GDM1 (cell line): ENCODE results near the gene IGFBP2.

Experiments
- DNase-seq: peaks from one replicate; lab custom pipeline; 2025; lab: John Stamatoyannopoulos, UW

Gene IGFBP2

DNA sequence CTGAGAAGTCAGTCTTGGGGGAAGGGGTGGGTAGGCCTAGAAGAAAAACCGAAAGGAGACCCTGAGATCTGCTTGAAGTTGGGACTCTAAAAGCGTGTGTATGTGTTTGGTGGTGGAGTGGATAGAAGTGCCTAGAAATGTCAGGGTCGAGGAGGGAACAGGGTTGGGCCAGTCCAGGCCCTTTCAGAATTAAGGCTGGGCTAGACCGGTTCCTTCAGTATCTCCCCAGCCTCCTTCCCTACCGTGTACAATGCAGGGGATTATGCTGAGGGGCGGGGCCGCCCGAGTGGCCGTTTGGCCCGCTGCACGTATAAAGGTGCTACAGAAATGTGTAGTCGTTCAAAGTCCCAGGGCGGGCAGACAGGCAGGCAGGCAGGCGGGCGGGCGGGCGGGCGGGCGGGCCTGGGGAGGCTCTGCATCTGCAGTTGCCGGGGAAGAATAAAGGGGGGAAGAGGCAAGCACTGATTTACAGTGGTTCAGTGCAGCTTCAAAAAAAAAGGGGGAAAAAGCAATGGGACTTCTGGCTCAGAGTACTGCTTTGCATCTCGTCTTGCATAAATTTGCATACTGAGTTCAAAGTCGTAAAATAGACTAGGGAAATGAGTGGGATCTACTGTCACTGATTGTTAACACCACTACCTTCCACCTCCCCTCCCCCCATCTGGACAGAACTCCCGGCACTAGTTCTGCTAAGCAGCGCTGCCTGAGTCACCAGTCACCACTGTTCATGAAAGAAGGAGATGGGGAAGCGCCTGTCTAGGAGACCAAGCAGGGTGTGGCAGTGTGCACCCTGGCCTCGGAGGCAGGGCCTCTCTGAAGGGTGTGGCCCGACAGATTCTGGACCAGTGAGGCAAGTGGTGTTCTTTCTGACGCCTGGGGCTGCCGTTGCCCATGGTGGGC, 3.6 kb downstream of the IGFBP2 start:
- no peak for DNase-seq

DNA sequence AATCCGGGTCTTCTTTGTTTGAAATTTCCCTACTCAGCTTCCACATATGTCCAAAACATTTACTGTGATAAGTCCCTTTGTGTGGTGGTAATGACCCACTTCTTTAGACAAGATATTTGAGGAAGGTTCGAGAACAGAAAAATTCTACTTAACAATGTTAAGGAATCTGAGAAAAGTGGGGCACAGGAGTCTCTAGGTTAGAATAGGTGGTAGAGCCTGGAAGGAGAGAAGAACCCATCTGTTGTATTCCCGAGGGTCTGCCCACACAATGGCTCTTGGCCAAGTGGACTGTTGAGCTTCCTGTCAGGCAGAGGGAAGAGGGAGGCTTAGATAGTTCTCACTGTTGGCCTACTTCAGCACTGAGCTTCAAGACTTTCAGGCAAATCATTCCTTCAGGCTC, 4.3 kb downstream of the IGFBP2 start:
- DNase-seq = no peak

DNA sequence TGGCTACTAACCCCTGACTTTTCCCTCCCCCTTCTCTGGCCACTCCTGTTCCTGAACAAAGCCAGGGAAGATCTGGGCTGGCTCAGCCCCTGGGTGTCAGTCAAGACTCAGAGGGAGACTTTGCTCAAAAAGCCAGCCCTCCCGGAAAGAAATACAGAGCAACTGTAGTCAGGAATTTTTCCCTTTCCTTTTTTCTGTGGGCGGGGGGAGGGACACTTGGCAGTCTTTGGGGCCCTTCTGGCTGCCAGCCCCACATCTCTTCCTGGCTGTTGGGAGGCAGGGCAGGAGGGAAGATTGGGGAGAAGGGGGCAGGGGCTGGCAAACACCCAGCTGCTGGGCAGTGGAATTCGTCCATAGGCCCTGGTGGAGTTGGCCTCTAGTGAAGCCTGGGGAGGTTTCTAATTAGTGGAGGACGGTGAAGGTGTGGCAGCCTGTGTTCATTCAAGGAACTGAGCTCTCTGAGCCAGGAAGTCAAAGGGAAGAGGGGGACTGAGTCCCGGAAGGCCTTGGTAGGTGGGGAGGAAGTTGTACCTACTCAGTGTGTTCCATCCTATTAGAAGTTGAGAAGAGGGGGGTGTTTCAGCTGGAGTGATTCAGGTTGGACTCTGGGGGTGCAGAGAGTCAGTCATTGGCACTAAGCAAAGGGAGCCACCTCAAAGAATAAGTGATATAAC, 10.9 kb downstream of the IGFBP2 start:
- DNase-seq = no peak

DNA sequence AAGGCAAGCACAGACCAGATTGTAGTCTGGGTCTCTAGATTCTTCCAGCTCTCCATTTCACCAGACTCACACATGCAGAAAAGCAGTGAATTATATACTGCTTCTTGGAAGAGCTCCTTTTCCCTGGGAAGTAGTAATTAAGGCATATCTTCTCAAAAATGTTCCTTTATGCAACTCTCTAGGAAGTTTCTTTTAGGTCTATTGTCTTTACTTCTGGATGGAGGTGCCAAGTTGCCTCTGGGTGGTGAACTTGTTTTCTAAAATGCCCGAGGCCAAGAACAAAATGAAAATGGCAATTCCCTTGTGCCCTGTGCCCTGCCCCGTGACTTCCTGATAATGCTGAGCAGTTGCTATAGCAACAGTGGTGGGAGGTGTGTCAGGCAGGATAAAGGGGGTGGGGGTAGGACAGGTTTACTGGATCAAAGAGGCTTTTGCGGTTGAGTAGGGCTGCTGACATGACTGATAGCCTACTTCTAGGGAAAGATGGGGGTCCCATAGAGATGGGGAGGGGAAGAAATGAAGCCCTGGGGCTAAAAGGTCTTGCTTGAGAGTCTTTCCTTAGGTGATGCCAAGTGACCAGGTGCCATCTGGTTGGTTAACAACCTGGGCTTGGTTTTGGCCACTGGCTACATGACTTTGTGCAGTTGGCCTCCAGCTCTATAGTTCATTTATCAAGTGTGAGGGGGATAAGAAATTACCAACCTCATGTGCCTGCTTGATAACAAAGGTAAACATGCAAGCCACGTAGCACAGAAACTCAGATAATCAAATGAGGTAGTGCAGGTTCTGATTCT, 11.8 kb downstream of the IGFBP2 start:
- DNase-seq = no peak

DNA sequence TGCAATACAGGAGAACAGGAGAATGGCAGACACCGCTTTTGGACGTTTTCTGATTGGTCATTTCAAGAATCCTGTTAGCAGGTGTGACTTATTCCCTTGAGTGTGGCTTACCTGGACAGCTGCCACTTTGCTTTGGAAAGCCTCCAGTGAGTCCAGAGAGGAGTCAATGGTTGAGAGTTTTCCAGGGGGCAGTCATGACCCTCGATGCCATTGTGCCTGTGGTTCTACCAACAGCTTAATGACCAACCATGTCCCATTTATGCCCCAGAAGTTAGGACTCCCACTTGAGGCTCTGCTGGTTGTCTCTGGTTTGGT, 12.4 kb downstream of the IGFBP2 start:
- DNase-seq = no peak

DNA sequence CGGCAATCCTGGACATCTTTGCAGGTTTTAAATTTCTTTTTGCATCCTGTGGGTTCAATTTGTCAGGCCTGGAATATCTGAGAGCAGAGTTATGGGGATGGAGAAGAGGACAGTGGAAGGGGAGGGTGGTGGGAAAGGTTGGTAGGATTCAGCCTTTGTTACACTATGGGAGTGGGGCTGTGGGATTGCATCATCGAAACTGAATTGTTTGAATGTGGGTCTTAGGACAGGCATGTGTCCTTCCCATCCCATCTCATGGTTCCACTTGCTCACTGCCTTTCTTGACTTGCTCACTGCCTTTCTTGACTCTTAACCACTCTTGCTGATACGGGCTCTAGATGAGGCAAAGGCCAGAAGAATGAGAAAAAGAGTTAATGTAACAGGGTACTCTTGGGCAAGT, 12.9 kb downstream of the IGFBP2 start:
- DNase-seq = no peak

DNA sequence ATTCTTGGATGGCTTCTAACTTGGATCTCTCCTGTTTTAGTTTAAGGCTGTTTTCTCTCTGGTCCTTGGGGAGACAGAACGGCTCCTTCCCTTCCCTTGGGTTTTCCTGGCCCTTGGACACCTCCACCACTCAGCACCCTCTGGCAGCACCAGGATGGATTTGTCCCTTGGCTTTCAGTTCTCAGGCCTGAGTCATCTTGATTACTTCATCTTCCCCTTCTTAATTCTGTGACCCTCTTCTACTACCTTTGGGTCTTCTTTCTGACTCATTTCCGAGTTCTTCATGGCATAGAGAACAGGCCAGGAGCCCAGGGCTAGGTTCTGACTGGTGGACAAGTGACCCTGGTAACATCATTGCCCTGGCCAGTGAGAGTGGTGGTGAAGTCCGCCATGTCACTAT, 14.9 kb downstream of the IGFBP2 start:
- no peak for DNase-seq

DNA sequence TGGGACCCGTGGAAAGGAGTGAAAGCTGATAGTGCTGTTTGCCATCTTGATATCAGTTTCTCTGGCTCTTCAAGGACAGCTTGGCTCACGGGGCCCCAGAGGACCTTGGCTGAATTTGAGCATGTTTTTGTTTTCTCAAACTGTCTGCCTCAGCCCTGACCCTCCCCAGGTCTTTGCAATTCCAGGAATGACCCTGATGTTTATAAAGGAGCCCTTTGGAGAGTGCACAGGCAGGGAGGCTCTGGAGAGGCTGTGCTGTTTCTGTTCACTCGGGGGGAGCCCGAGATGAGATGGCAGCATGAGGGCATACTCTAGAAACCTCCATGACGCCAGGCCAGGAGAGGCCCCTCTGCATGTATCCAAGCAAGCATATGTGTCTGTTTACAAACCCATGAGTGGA, 16.4 kb downstream of the IGFBP2 start:
- no peak for DNase-seq

DNA sequence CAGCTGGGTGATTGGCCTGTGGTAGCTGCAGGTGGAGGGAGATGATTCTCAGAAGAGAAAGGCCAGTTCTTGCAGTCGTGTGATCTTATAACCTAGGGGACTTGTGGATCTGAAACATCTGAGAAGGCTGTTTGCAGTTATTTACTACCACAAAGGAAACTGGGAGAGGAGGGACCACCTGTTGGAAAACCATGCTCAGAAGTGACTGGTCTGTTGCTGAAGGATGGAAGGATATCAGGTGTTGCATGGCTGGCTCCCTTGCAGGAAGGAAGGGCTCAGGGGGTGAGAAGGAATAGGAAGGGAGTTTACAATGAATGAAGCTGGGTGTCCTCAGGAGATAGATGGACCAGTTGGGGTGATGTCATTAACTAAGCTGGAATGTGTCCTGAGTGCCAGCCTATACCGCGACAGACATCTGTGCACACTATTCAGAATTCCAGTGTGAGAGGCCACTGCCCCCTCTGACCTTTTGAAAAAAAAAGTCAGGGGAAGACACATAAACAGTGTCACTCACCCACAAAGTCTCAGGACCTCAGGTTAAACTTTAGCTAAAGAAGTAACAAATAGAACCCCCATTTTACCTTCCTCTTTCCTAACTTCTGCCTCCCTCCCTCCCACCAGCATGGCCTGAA, 17.5 kb downstream of the IGFBP2 start:
- DNase-seq = no peak

DNA sequence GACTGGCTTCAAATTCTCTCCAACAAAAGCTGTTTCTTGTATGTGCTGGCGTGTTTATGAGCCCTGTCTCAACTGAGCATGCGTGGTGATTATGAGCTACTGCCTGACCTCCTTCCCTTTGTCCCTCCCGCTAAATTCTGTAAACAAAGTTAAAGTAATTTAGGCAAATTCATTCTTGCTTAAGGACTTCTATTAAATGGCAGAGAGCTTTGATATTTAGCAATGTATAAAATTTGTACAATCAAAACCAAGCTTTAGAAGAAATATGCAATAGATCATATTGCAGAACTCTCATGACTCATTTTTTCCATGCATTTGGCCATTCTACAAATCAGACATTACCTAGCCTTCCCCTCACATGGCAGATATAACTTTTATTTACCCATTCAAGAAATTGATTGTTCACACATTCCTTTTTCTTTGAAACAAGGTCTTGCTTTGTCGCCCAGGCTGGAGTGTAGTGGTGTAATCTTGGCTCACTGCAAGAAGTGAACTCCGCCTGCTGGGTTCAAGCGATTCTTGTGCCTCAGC, 18.2 kb downstream of the IGFBP2 start:
- no peak for DNase-seq

DNA sequence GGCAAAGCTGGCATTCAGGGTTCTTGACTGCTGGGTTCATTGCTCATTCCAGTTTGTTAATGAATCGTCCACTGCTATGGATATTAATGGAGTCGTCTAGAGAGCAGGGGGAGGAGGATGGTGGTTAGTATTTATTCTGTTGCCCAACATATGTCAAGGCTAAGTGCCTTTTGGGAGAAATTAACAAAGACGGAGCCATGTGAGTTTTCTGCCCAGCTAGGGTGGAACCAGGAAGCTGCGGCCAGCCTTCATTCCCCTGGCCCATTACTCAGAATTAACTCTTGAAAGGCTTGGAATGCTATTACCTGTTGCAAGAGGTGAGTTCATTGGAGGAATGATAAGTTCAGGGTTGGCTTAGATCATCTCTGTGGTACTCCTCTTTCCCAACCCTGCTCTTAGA, 19.3 kb downstream of the IGFBP2 start:
- DNase-seq = no peak

DNA sequence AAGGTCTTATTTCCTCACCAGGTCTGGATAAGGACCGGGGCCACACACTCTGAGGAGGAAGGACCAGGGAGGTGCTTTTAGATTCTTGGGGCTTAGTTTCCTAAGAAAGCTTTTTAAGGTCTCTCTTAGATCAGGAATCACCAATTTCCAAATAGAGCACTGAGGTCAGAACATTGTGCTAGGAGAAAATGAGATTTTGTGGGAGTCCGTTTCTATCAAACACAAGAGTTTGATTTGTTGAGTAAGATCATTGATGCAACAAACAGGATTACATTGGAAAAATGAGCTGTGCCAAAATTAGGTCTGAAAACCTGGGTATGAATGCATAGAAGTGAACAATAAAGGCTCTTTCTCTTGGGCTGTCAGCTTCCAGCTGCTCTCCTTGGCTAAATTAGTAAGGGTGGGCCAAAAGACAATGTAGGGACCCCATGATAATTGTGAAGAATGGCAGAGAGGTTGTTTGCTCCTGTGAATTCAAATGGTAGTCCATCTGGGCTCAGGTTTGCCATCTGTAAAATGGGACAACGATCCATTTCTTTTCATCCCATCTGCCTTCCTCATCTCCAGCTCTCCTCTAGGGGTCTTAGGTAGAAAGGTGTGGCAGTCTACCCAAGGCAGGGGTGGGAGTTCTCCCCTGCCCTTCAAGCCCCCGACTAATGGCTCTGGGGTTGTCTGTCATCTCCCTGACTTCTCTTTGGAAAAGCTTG, 20.0 kb downstream of the IGFBP2 start:
- DNase-seq = no peak

DNA sequence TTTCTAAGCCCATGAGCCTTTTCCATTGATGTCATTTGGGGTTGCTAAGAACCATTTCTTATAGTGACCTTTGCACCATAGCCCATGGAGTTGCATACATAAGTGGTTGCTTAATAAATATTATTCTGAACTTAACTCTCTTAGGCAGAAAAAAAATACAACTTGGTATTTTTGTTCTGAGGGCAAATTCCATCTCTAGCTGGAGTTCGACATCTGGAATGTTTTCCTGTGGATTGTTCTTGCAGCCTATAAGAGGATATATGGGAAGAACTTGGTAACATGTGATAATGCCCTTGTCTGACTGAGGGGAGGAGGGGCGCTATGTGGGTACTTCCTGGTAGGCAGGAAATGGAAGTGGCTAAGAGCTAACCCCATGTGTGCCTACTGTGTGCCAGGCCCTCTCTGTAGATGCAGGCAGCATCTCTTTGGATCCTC, 20.7 kb downstream of the IGFBP2 start:
- no peak for DNase-seq

DNA sequence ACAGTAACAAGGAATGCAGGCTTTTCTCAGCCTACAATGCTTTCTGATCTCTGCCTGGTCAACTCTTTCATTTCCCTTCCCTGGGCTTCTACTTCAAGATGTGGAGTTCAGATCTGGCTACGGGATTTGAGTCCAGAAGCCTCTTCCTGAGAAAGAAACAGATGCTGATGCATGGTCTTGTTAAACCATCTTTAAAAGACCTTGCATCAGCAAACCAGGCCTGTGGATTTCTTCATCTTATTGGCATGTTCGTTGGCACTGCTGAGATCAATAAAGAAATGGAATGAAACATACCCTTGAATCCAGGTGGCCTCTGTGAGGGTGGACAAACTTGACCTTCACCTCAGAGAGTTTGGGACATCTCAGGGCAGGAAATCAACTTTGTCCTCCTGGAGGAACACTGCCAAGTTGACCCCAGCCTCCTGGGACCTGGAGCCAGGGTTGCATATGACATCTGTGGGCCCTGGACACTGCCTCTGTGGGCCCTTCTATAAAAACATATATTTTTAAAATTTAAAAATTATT, 21.4 kb downstream of the IGFBP2 start:
- DNase-seq = no peak

DNA sequence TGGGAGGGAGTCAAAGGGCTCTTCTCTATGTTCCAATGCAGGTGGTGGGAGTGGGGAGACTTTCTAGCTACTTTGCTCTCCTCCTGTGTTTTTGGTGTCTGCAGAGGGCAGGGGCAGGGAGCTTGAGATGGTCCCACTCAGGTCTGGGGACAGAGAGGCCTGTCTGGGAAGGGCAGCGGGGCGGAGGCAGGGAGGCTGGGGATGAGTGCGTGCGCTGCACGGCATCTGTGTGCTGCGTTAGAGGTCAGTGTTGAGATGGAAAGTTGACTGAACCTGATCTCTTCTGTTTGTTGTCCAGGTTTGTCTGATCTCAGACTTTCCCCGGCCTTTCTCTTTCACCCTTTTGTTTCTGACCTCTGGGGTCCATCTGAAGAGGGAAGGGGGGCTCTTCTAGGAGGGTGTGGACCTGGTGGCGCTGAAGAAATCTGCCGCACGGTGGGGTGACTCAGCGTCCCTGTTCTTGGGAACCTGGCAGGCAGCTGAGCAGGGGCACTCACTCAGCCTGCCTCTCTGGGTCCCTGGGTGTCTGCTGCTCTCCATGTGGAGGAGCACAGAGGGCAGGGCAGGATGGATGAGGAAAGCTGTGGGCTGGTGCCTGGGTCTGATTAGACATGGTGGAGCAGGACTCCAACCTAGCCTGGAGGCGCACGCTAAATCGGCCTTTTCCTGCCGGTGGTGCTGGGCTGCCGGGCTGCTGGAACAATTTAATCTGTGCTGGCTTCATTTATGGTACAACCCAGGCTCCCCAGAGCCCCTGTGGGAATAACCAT, 24.1 kb downstream of the IGFBP2 start:
- no peak for DNase-seq

DNA sequence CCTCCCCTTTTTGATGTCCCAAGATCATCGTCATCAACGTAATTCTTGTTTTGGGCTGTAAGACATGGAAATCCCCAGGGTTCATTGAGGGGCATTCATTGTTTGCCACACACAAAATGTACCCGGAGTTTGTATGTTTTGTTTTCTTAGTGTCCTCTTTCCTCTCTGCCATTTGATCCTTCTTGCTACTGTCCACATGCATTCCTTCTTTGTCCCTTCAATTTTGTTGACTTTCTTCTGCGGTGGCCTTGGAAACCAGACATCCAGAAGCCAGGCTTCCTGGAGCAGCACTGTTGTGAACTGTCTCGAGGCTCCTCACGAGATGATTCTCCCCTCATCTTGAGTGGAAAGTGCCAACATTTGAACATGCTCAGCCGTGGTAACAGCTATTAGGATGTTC, 24.8 kb downstream of the IGFBP2 start:
- no peak for DNase-seq

DNA sequence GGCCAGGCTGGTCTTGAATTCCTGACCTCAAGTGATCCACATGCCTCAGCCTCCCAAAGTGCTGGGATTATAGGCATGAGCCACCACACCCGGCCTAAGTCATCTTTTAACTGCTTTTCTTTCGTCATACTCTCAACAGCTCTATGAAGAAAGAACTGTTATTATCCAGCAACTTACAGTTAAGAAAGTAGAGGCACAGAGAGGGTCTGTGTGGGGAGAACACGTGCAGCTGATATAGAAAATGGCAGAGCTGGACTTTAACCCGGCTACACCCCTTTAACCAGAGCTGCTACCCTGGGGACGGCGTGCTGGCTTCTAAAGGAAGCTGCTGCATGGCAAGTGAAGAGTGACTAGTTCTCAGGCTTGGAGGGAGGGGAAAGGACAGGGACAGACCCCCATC, 25.5 kb downstream of the IGFBP2 start:
- no peak for DNase-seq

DNA sequence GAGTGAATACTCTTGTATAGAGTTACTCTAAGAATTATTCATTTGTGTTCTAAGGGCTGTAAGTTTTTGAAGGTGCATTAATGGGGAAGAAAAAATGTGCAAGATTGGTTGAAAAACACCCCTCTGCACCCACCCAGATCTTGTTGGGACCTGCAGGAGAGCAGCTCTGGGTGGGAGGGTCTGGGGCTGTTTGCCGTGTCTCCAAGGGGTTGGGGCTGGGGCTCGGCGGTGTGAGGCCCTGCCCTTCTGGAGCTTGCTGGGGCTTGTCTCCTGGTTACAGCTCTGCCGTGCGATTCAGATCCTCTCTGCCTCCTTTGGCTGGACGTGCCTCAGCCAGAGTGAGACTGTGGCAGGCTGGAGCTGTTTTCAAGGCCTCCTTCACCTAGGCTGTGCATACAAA, 26.1 kb downstream of the IGFBP2 start:
- no peak for DNase-seq

DNA sequence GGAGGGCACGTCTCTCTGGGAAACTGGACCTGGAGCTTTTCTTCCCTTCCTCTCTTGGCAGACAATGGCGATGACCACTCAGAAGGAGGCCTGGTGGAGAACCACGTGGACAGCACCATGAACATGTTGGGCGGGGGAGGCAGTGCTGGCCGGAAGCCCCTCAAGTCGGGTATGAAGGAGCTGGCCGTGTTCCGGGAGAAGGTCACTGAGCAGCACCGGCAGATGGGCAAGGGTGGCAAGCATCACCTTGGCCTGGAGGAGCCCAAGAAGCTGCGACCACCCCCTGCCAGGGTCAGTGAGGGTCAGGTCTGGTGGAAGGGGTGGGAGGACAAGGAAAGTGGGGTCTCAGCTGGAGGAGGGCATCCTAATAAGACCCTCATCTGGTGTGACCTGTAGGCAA, 27.3 kb downstream of the IGFBP2 start:
- no peak for DNase-seq

DNA sequence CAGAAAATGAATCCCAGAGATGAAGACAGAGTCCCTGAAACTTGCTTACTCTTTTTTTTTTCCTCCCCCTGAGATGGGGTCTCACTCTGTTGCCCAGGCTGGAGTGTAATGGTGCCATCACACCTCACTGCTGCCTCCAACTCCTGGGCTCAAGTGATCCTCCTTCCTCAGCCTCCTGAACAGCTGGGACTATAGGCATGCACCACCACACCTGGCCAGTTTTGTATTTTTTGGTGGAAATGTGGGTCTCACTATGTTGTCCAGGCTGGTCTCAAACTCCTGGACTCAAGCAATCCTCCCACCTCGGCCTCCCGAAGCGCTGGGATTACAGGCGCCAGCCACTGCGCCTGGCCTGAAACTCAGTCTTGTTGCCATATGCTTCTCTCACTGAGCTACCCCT, 27.8 kb downstream of the IGFBP2 start:
- no peak for DNase-seq
